Skin of body (tissue), 2 donors: ENCODE results near the gene ANO6. TPM values are rescaled to one million over a fixed set of nuclear protein-coding genes. Genes with fewer than 3 reads are reported as not detected.
"Not testable (repeated sequence)": the region's sequence is repeated elsewhere in the genome, so short reads cannot be mapped to it uniquely, and the experiment has no call there.

Source experiments
- DNase-seq: peaks from one replicate; lab custom pipeline; 2025; lab: John Stamatoyannopoulos, UW
- total RNA-seq: library from RNA; depleted of rRNA; stranded (reverse); fragments of >200 nt; gene quantifications from one replicate; pipeline ENCODE4 v1.2.3, GENCODE V29; 2014

The ANO6 gene
- total RNA-seq, result 55.6 TPM

- DNase-seq, result peak; percentile 84
These were observed at the start of gene ANO6 for GRCh38 chr12:45215419-45216229. Gene ANO6, plus strand, starts transcription at chr12:45216095. Its CDS starts 227 bp downstream, at chr12:45216322.

GRCh38 chr12:45168976-45169375, 46.9 kb upstream of the ANO6 start:
- no peak for DNase-seq

- no peak for DNase-seq
These were observed 45.3 kb upstream of the ANO6 start for GRCh38 chr12:45170456-45171042.

GRCh38 chr12:45173293-45173692, 42.6 kb upstream of the ANO6 start:
- DNase-seq, result not testable (repeated sequence)

GRCh38 chr12:45174595-45174994, 41.3 kb upstream of the ANO6 start:
- DNase-seq, result no peak

GRCh38 chr12:45178771-45179170, 37.1 kb upstream of the ANO6 start:
- DNase-seq, result no peak

- DNase-seq, result no peak
These were observed 33.4 kb upstream of the ANO6 start for GRCh38 chr12:45182511-45182910.

- no peak for DNase-seq
These were observed 32.6 kb upstream of the ANO6 start for GRCh38 chr12:45183246-45183645.

GRCh38 chr12:45184147-45184963, 31.5 kb upstream of the ANO6 start:
- no peak for DNase-seq

- no peak for DNase-seq
These were observed 29.1 kb upstream of the ANO6 start for GRCh38 chr12:45186762-45187161.

- no peak for DNase-seq
These were observed 26.0 kb upstream of the ANO6 start for GRCh38 chr12:45189766-45190403.

- DNase-seq, result no peak
These were observed 24.7 kb upstream of the ANO6 start for GRCh38 chr12:45191239-45191638.

GRCh38 chr12:45192707-45193106, 23.2 kb upstream of the ANO6 start:
- no peak for DNase-seq

- no peak for DNase-seq
These were observed 15.3 kb upstream of the ANO6 start for GRCh38 chr12:45200491-45201043.

- no peak for DNase-seq
These were observed 12.1 kb upstream of the ANO6 start for GRCh38 chr12:45203767-45204166.

- DNase-seq, result no peak
These were observed 11.1 kb upstream of the ANO6 start for GRCh38 chr12:45204757-45205156.

- no peak for DNase-seq
These were observed 10.6 kb upstream of the ANO6 start for GRCh38 chr12:45205165-45205825.

GRCh38 chr12:45208604-45209487, 7.0 kb upstream of the ANO6 start:
- DNase-seq, result no peak

GRCh38 chr12:45209784-45210183, 6.1 kb upstream of the ANO6 start:
- DNase-seq, result no peak

- no peak for DNase-seq
These were observed 3.8 kb upstream of the ANO6 start for GRCh38 chr12:45212064-45212463.
